Spleen (tissue), 11 donors: ENCODE data around the gene FBXO46. TPM values are rescaled to one million over a fixed set of nuclear protein-coding genes. Genes with fewer than 3 reads are reported as not detected.

ENCODE experiments used
- DNase-seq: peaks from one replicate; pipeline ENCODE4 v3.0.0-alpha.2; 2020
- H3K27ac ChIP-seq, 8 donors: fragments of 200-600 bp; sonication (generic) in 7 of 8; 1 replicate in 4 of 8; 2 replicates in 4 of 8; pipeline versions ENCODE4 v1.5.0 to v1.8.0; 2016 to 2021; ENCODE audit warnings: inconsistent platforms in 4 of 8, mild to moderate bottlenecking in 4 of 8, moderate library complexity in 1 of 8
- H3K27me3 ChIP-seq, 7 donors: fragments of 200-600 bp; sonication (generic) in 6 of 7; replicated peaks in 1 of 7; 1 replicate in 4 of 7; 2 replicates in 3 of 7; pipeline versions ENCODE4 v1.5.0 to v1.8.0; 2016 to 2021; ENCODE audit warnings: inconsistent platforms in 3 of 7, mild to moderate bottlenecking in 1 of 7
- H3K36me3 ChIP-seq, 6 donors: fragments of 200-600 bp; sonication (generic) in 5 of 6; 1 replicate in 4 of 6; 2 replicates in 2 of 6; pipeline versions ENCODE4 v1.5.0 to v1.8.0; 2016 to 2021; ENCODE audit warnings: inconsistent platforms in 2 of 6
- H3K4me1 ChIP-seq, 6 donors: fragments of 200-600 bp; sonication (generic) in 5 of 6; 1 replicate in 3 of 6; 2 replicates in 3 of 6; pipeline versions ENCODE4 v1.5.0 to v1.8.0; 2016 to 2021; ENCODE audit warnings: inconsistent platforms in 3 of 6
- H3K4me3 ChIP-seq, 8 donors: fragments of 200-600 bp; sonication (generic) in 7 of 8; 1 replicate in 4 of 8; 2 replicates in 4 of 8; pipeline versions ENCODE4 v1.5.0 to v1.8.0; 2016 to 2021; ENCODE audit warnings: inconsistent platforms in 4 of 8, mild to moderate bottlenecking in 4 of 8, moderate library complexity in 2 of 8
- H3K9me3 ChIP-seq, 8 donors: fragments of 200-600 bp; sonication (generic) in 7 of 8; 1 replicate in 4 of 8; 2 replicates in 4 of 8; pipeline versions ENCODE4 v1.5.0 to v1.8.0; 2016 to 2021; ENCODE audit warnings: inconsistent platforms in 4 of 8
- POLR2A ChIP-seq, 3 donors: fragments of 450-650 bp; IDR thresholded peaks; one replicate each; pipeline ENCODE4 v1.5.1; 2017; ENCODE audit warnings: antibody characterized with exemption in 3 of 3, mild to moderate bottlenecking in 1 of 3
- POLR2AphosphoS5 ChIP-seq, 3 donors: sonication (generic); formaldehyde crosslinking; IDR thresholded peaks; one replicate each; pipeline ENCODE4 v1.5.1; 2017; ENCODE audit warnings: antibody characterized with exemption in 3 of 3
- WGBS, 5 donors: extraction: QIAGEN DNeasy Blood & Tissue Kit in 3 of 5; methylation state at CpG; one replicate each; pipeline versions ENCODE4 v1.1.5 to v1.1.7; 2013 to 2018; 5-methylcytosine and 5-hydroxymethylcytosine counted together
- intact Hi-C: fragments of 100-400 bp; cut with DNase I; formaldehyde crosslinking; loops from one replicate; pipeline ENCODE4 v1.15.0; 2023; ENCODE audit warnings: low total_unique reads
- polyA plus RNA-seq, 3 donors: library from polyadenylated mRNA; stranded (reverse); fragments of 200-250 nt; gene quantifications; one replicate each; pipeline ENCODE4 v1.2.1, GENCODE V29; 2013
- total RNA-seq, 7 donors: library from RNA; depleted of rRNA in 3 of 7; stranded (reverse); fragments of >200 nt in 3 of 7; fragmentation: NEBNext Ultra II Directional in 4 of 7; extraction: Animal tissue kit (Norgen Biotek cat#: 25700) in 4 of 7; gene quantifications; one replicate each; pipeline versions ENCODE4 v1.1.0 to v1.2.1, GENCODE V29; 2016 to 2021
- TF ChIP-seq, protein P1 (sequence below), 11 experiments: fragments of 200-600 bp in 7 of 11; fragments of 450-650 bp in 4 of 11; sonication (generic) in 4 of 11; IDR thresholded peaks in 8 of 11; conservative IDR thresholded peaks in 3 of 11; 1 replicate in 7 of 11; 2 replicates in 4 of 11; pipeline versions ENCODE4 v1.4.0 to v1.8.0; 2016 to 2021; ENCODE audit warnings: antibody characterized with exemption in 11 of 11, inconsistent platforms in 4 of 11, mild to moderate bottlenecking in 1 of 11
- donor health status: healthy with polysubstance abuse.
- donor health status: DM: no; HTN: no; CAD: no; lungs with moderate emphysema.
- donor health status: DM: no; HTN: no; CAD: no.
- donor health status: Bipolar disorder and iron deficiency.
- donor health status: healthy.
- donor health status: DM: no; HTN: no; CAD: no.
- donor health status: DM: yes; HTN: yes; CAD: no.

The FBXO46 gene
- total and polyA plus RNA-seq, 10 donors: 8.8 to 28.1 (median 18.1) TPM

DNA sequence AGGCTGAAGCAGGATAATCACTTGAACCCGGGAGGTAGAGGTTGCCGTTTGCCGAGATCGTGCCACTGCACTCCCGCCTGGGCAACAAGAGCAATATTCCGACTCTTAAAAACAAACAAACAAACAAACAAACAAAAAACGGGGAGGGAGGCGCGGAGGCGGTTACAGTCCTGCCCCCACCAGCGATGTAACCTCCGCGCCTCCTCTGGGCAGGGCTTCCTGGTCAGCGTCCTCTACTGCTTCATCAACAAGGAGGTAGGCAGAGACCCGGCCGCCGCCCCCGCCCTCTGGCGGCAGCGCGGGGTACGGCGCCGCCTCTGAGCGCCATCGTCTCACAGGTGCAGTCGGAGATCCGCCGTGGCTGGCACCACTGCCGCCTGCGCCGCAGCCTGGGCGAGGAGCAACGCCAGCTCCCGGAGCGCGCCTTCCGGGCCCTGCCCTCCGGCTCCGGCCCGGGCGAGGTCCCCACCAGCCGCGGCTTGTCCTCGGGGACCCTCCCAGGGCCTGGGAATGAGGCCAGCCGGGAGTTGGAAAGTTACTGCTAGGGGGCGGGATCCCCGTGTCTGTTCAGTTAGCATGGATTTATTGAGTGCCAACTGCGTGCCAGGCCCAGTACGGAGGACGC lies 49.2 kb downstream of the FBXO46 start:
- peak overlapping the region in 6 of 8 donors; percentile 20 to 64 (median 27) for H3K4me3 ChIP-seq
- WGBS, 5 donors: 1 to 5% (median 3%) methylated on average over 34 to 51 of the region's 51 CpGs
- peak overlapping the region; percentile 36 to 86 (median 80) for H3K27ac ChIP-seq
- H3K9me3 ChIP-seq: no peaks in the 10 kb centered on the region
- TF ChIP-seq POLR2A (IDR thresholded peaks at IDR 0.05) (no peak), POLR2AphosphoS5 (IDR thresholded peaks at IDR 0.05) (peak; percentile 69 to 86 (median 84))
- TF ChIP-seq, protein P1, sequence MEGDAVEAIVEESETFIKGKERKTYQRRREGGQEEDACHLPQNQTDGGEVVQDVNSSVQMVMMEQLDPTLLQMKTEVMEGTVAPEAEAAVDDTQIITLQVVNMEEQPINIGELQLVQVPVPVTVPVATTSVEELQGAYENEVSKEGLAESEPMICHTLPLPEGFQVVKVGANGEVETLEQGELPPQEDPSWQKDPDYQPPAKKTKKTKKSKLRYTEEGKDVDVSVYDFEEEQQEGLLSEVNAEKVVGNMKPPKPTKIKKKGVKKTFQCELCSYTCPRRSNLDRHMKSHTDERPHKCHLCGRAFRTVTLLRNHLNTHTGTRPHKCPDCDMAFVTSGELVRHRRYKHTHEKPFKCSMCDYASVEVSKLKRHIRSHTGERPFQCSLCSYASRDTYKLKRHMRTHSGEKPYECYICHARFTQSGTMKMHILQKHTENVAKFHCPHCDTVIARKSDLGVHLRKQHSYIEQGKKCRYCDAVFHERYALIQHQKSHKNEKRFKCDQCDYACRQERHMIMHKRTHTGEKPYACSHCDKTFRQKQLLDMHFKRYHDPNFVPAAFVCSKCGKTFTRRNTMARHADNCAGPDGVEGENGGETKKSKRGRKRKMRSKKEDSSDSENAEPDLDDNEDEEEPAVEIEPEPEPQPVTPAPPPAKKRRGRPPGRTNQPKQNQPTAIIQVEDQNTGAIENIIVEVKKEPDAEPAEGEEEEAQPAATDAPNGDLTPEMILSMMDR (IDR thresholded peaks at IDR 0.05 in 8 of 11, conservative IDR thresholded peaks at IDR 0.05 in 3 of 11): peak; percentile 95 to 100 (median 98)
- intact Hi-C loops: no loop called here
- H3K27me3 ChIP-seq: peaks cover 0 to 37% (median 28%) of the 10 kb centered on the region in 7 donors
- peaks cover 13 to 36% (median 31%) of the 10 kb centered on the region in 6 donors for H3K4me1 ChIP-seq
- DNase-seq: peak; percentile 98
- H3K36me3 ChIP-seq: peaks cover 2 to 37% (median 20%) of the 10 kb centered on the region in 6 donors

DNA sequence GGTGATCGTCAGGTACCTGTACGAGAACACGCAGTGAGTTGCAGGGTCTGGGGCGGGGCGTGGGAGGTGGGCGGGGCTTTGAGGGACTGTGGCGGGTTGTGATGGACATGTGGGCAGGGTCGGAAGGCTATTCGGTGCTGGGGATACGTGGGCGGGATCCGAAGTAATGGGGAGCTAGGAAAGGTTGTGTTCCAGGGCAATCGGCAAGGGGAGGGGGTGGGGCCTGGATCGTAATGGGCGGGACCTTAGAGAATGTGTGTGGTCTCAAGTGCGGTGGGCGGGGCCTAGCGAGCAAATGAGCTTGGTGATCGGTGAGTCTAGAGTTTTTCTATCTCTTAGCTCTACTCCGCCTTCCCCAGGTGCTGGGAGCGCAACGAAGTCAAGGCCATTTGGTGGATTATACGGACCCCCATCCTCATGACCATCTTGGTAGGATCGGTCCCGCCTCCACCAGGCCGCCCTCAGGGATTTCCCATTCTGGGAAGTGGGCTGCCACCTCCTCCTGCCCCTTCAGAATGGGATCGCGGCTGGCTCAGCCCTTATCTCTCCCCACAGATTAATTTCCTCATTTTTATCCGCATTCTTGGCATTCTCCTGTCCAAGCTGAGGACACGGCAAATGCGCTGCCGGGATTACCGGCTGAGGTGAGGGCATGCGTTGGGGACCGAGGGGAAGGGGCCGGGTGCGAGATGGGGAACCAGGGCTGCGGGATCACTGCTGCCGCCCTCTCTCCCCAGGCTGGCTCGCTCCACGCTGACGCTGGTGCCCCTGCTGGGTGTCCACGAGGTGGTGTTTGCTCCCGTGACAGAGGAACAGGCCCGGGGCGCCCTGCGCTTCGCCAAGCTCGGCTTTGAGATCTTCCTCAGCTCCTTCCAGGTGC lies 53.1 kb downstream of the FBXO46 start:
- peak in 1 of 3 donors; percentile 37 for TF ChIP-seq POLR2AphosphoS5 (IDR thresholded peaks at IDR 0.05)
- TF ChIP-seq, protein P1 (IDR thresholded peaks at IDR 0.05 in 8 of 11, conservative IDR thresholded peaks at IDR 0.05 in 3 of 11): peak in 2 of 11 experiments; percentile 6 to 30
- no peak for TF ChIP-seq POLR2A (IDR thresholded peaks at IDR 0.05)
- WGBS, 5 donors: 3 to 6% (median 4%) methylated on average over 32 to 49 of the region's 49 CpGs
- Histone ChIP-seq H3K27me3 (peaks cover 0 to 76% (median 30%) of the 10 kb centered on the region in 7 donors), H3K9me3 (no peaks in the 10 kb centered on the region), H3K4me3 (peak overlapping the region; percentile 8 to 70 (median 36)), H3K36me3 (no peaks in the 10 kb centered on the region), H3K4me1 (peaks cover 13 to 44% (median 32%) of the 10 kb centered on the region in 6 donors), H3K27ac (peak overlapping the region in 2 of 8 donors; percentile 21 to 48)
- intact Hi-C loops: no loop called here
- peak; percentile 87 for DNase-seq

DNA sequence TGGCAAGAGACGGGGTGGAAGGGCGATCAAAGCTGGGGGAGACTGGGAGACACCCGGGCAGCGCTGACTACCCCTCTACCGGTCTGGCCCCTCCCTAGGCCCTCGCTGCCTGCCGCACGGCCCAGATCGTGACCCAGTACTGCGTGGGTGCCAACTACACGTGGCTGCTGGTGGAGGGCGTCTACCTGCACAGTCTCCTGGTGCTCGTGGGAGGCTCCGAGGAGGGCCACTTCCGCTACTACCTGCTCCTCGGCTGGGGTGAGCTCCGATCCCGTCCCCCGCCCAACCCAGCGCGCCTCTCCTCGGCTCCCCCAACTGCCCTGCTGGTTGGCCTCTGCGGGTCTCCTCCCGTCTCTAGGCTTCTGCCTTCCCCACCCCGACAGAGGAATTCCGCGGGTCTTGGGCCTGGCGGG lies 53.8 kb downstream of the FBXO46 start:
- Histone ChIP-seq H3K27me3 (peaks cover 0 to 83% (median 32%) of the 10 kb centered on the region in 7 donors), H3K4me3 (peak overlapping the region; percentile 6 to 70 (median 36)), H3K36me3 (no peaks in the 10 kb centered on the region), H3K4me1 (peaks cover 13 to 40% (median 29%) of the 10 kb centered on the region in 6 donors), H3K27ac (peak overlapping the region in 3 of 8 donors; percentile 13 to 48 (median 21)), H3K9me3 (no peaks in the 10 kb centered on the region)
- WGBS, 5 donors: 3 to 11% (median 7%) methylated on average over 8 to 28 of the region's 28 CpGs
- peak; percentile 80 for DNase-seq
- TF ChIP-seq POLR2AphosphoS5 (IDR thresholded peaks at IDR 0.05): peak in 1 of 3 donors; percentile 20
- TF ChIP-seq, protein P1 (IDR thresholded peaks at IDR 0.05 in 8 of 11, conservative IDR thresholded peaks at IDR 0.05 in 3 of 11): no peak
- intact Hi-C loops: no loop called here
